Motor neuron (in vitro differentiated cells): ENCODE measurements around the gene ABL1. TPM values are rescaled to one million over a fixed set of nuclear protein-coding genes. Genes with fewer than 3 reads are reported as not detected.
"Not testable (repeated sequence)": the region's sequence is repeated elsewhere in the genome, so short reads cannot be mapped to it uniquely, and the experiment has no call there.

Experiments used
- ATAC-seq, 8 experiments: fragments of 200-7000 bp; cut with Tn5 transposase; replicated peaks in 6 of 8; 2 replicates each; pipeline ENCODE4 v1.8.0; 2021; ENCODE audit warnings: mild to moderate bottlenecking in 8 of 8, moderate library complexity in 8 of 8
- H3K27ac ChIP-seq, 2 donors: fragments of 250-450 bp; sonication (Bioruptor Pico); 2 replicates each; pipeline ENCODE4 v1.9.0; 2021; ENCODE audit warnings: antibody characterized with exemption in 2 of 2, mild to moderate bottlenecking in 2 of 2, moderate library complexity in 1 of 2
- H3K4me1 ChIP-seq, 2 donors: fragments of 250-450 bp; sonication (Bioruptor Pico); replicated peaks in 1 of 2; 2 replicates each; pipeline ENCODE4 v1.6.1; 2021; ENCODE audit warnings: antibody characterized with exemption in 2 of 2, mild to moderate bottlenecking in 2 of 2, moderate library complexity in 1 of 2
- H3K4me3 ChIP-seq, 5 donors: fragments of 250-450 bp; sonication (Bioruptor Pico); 2 replicates each; pipeline ENCODE4 v1.9.0; 2021; ENCODE audit warnings: antibody characterized with exemption in 5 of 5, mild to moderate bottlenecking in 5 of 5, moderate library complexity in 4 of 5
- WGBS, 10 experiments: fragments of 450-650 bp; shearing (Covaris generic); methylation state at CpG; one replicate each; pipeline ENCODE4 v1.0.0; 2022; 5-methylcytosine and 5-hydroxymethylcytosine counted together
- in situ Hi-C, 9 experiments: fragments of 400-800 bp; cut with MboI; loops; one replicate each; pipeline ENCODE4 v1.15.0; 2021; ENCODE audit warnings: low sequenced_read_pairs in 9 of 9, low pct_unique_long_range_greater_than_20kb in 2 of 9; ENCODE audit not compliant: unreplicated experiment in 9 of 9
- total RNA-seq, 8 experiments: library from RNA; unstranded; fragments of 300-600 nt; gene quantifications; 2 replicates each; pipeline versions ENCODE4 v1.2.3 to v1.2.4, GENCODE V29; 2022

Gene ABL1
- total RNA-seq, result 10 to 100 TPM; 20.7 to 68.1 (median 33.2) TPM

GRCh38 chr9:130834371-130835336 is at the start of gene ABL1:
ABL1 (plus strand) TSS chr9:130835254; CDS start chr9:130835447, 193 bp downstream.
- H3K4me1 ChIP-seq, result peaks cover 40 to 46% of the 10 kb centered on the region in 2 donors
- in situ Hi-C loops, result loop anchor here in 2 of 9 experiments (25.0 kb wide), 1 partner anchor 122 kb away; no protein-coding TSS in a partner anchor
- peak within 1 kb of the TSS; percentile 85 to 87 for H3K27ac ChIP-seq
- WGBS, 10 experiments, result 5 to 58% (median 17%) methylated on average over 1 to 16 of the region's 78 CpGs
- H3K4me3 ChIP-seq, result peak within 1 kb of the TSS; percentile 60 to 86 (median 74)
- peak; percentile 66 to 89 (median 82) for ATAC-seq

DNA sequence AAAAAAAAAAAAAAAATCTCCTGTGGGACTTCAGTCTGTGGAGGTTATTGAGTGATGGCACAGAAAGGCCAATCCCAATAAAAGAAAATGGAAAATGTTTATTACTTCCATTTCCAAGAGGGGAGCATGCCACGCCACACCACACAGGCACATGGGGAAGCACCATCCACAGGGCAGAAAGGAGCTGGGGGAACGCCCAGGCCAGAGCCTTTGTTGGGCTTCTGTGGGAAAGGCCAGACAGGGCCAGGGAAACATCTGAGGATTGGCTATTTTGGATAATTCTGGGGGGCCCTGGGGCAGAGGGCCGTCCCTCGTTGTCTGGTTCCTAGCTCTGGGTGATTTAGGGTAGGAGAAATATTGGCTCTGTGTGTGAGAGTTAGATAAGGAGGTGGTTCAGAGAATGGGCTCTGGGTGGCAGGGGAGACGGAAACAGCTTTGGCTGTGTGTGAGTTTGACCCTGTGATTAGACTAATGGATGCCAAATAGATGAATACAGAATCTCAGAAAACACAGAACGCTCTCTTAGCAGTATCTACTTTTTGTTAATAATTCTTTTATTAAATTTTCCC is 49.0 kb upstream of the ABL1 start:
- in situ Hi-C loops, result no loop called here

GRCh38 chr9:130786526-130786925 is 48.5 kb upstream of the ABL1 start:
- WGBS, 10 experiments, result 72 to 100% (median 98%) methylated on average over 1 to 4 of the region's 4 CpGs; no CpG with 5 or more reads in 1 of the 10 experiments

More for the DNA sequence above, 49.0 kb upstream of the ABL1 start:
- 40 to 100% (median 90%) methylated on average over 1 to 4 of the region's 6 CpGs; no CpG with 5 or more reads in 2 of the 10 experiments for WGBS, 10 experiments
- Histone ChIP-seq H3K4me1 (peaks cover 4 to 10% of the 10 kb centered on the region in 2 donors), H3K4me3 (no peak overlapping the region), H3K27ac (peak overlapping the region in 1 of 2 donors; percentile 25)
- ATAC-seq, result no peak

GRCh38 chr9:130789747-130790672 is 45.0 kb upstream of the ABL1 start:
- Histone ChIP-seq H3K4me1 (no peaks in the 10 kb centered on the region), H3K27ac (peak overlapping the region in 1 of 2 donors; percentile 11), H3K4me3 (no peak overlapping the region)
- in situ Hi-C loops, result no loop called here
- ATAC-seq, result no peak
- 83 to 100% (median 96%) methylated on average over 2 to 6 of the region's 7 CpGs for WGBS, 10 experiments

More at GRCh38 chr9:130786526-130786925, 48.5 kb upstream of the ABL1 start:
- Histone ChIP-seq H3K4me1 (peaks cover 0 to 5% of the 10 kb centered on the region in 2 donors), H3K27ac (peak overlapping the region in 1 of 2 donors; percentile 38), H3K4me3 (no peak overlapping the region)
- ATAC-seq, result no peak
- in situ Hi-C loops, result no loop called here

GRCh38 chr9:130791303-130791894 is 43.7 kb upstream of the ABL1 start:
- H3K27ac ChIP-seq, result peak overlapping the region in 1 of 2 donors; percentile 14
- in situ Hi-C loops, result no loop called here
- ATAC-seq, result no peak
- no peak overlapping the region for H3K4me3 ChIP-seq
- H3K4me1 ChIP-seq, result no peaks in the 10 kb centered on the region
- WGBS, 10 experiments, result 72 to 100% (median 85%) methylated on average over 1 to 7 of the region's 7 CpGs

DNA sequence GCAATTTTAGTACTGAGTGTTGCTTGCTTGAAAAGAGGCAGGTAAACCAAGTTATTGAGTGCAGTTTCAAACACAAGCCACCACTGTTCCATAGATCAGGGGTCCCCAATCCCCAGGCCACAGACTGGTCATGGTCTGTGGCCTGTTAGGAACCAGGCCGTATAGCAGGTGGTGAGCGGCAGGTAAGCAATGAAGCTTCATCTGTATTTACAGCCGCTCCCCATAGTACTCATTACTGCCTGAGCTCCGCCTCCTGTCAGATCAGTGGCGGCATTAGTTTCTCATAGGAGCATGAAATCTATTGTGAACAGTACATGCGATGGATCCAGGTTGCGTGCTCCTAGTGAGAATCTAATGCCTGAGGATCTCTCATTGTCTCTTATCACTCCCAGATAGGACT is 41.5 kb upstream of the ABL1 start:
- H3K4me3 ChIP-seq, result no peak overlapping the region
- in situ Hi-C loops, result no loop called here
- no peaks in the 10 kb centered on the region for H3K4me1 ChIP-seq
- H3K27ac ChIP-seq, result no peak overlapping the region
- no peak for ATAC-seq
- WGBS, 10 experiments, result 75 to 100% (median 94%) methylated on average over 1 to 7 of the region's 7 CpGs; no CpG with 5 or more reads in 5 of the 10 experiments

DNA sequence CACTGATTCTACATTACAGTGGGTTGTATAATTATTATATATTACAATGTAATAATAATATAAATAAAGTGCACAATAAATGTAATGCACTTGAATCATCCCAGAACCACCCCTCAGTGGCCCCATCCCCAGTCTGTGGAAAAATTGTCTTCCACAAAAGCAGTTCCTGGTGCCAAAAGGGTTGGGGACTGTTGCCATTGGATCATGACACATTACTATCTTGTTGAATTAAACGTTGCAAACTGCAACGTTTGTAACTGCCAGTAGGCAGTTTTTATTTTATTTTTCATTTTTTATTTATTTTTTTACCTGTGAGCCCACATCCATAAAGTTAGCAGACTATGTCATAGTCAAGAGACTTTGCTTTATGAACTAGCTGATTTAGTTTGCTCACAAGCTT is 41.0 kb upstream of the ABL1 start:
- in situ Hi-C loops, H3K4me1 ChIP-seq, H3K4me3 ChIP-seq, ATAC-seq, H3K27ac ChIP-seq: not testable (repeated sequence)
- 0 to 93% (median 42%) methylated on average over 2 of the region's 2 CpGs; no CpG with 5 or more reads in 6 of the 10 experiments for WGBS, 10 experiments

DNA sequence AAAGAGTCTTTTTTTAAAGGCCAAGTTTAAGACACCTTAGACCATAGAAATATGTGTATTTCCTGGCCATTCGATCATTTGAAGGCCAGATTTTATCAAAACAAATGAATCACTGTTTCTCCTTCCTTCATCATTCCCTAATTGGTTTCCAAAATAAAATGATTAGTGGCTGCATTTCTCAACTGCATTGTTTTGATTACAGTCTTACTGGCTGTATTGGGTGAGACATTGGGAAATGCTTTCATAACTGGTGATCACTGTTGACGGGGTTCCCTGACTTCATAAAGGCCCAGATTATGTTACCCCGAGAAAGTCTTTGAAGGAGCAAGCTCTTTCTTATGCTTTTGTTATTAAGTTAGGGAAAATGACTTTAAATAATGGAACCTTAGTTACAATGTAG is 40.6 kb upstream of the ABL1 start:
- in situ Hi-C loops, H3K4me1 ChIP-seq, H3K4me3 ChIP-seq: not testable (repeated sequence)
- WGBS, 10 experiments, result 40 to 100% (median 84%) methylated on average over 1 to 2 of the region's 3 CpGs; no CpG with 5 or more reads in 4 of the 10 experiments
- ATAC-seq, result peak in 1 of 8 experiments; percentile 49
- peak overlapping the region in 1 of 2 donors; percentile 14 for H3K27ac ChIP-seq

DNA sequence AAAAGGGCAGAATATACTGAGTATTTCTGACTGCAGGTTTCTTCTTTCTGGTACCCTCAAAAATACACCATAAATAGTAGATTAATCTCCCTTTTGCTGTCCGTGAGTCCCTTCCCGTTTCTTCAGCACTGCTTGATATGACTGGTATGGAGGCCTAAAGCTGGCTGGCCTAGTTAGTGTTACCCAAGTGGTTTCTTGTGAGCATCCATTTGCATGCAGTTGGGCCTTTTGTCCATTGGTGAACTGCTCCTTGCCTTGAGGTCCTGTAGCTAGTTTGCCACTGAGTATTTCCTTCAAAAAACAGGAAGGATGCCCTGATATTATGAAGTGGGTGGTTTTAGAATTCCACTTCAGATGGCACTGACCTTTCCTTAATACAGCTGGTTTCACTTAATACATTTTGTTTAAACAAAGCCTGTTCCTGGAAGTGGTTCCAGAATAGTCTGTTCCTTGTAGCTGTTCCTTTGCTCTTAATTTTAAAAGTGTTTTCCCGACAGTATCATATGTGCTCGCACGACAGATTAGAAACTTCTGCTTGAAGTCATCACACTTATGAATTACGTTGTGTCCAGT is 40.0 kb upstream of the ABL1 start:
- no peak overlapping the region for H3K4me3 ChIP-seq
- ATAC-seq, result peak in 1 of 8 experiments; percentile 48
- H3K27ac ChIP-seq, result peak overlapping the region in 1 of 2 donors; percentile 14
- in situ Hi-C loops, result no loop called here
- no peaks in the 10 kb centered on the region for H3K4me1 ChIP-seq
- 17 to 96% (median 90%) methylated on average over 4 to 6 of the region's 6 CpGs; no CpG with 5 or more reads in 1 of the 10 experiments for WGBS, 10 experiments

DNA sequence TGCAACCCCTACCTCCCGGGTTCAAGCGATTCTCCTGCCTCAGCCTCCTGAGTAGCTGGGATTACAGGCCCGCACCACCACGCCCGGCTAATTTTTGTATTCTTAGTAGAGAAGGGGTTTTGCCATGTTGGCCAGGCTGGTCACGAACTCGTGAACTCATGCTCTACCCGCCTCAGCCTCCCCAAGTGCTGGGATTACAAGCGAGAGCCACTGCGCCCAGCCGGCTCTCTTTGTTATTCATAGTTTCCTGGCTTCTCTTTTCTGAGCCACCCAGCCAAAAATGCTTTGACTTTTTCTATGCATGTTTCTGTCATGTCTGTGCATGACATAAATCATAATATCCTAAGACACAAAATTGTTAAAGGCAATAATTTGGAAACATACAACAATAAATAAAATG is 31.9 kb upstream of the ABL1 start:
- WGBS, 10 experiments, result 40 to 96% (median 79%) methylated on average over 2 to 10 of the region's 11 CpGs; no CpG with 5 or more reads in 3 of the 10 experiments
- ATAC-seq, in situ Hi-C loops: not testable (repeated sequence)

DNA sequence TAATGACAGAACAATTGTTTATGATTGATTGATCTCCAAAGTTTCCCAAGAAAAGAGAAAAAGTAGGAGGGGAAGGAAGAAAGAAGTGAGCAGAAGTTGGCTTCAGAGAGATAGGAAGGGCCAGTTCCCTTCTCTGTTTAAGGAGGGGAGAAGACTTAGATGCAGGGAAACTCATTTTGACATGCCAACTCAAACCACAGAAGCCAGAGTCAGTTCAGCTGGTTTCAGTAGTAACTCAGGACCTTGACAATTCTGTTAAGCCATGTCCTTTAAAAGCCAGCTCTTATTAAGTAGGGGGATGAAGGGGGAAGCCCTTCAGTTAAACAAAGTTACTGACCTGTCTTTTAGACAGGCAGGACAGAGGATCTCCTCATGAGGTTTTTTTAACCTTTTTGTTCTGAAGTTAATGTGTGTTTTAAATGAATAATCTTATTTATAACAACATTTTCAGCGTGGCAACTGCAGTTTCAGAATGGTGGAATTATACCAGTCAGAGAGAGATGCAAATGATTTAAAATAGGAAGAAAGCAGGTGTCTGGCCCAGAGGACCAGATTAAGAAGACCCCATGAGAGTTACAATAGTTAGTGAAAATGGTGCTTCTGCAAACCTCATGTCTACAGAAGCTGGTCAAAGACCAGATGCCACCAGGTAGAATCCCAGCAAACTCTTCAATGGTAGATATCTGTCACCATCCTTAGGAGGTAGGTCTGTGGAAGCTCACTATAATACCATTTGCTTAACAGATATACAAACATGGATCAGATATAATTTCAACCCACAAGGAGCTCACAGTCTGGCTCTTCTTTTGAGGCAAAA is 29.3 kb upstream of the ABL1 start:
- 43 to 83% (median 80%) methylated on average over 1 of the region's 1 CpG; no CpG with 5 or more reads in 5 of the 10 experiments for WGBS, 10 experiments
- Histone ChIP-seq H3K4me3 (no peak overlapping the region), H3K27ac (peak overlapping the region in 1 of 2 donors; percentile 31), H3K4me1 (no peaks in the 10 kb centered on the region)
- in situ Hi-C loops, result no loop called here
- ATAC-seq, result no peak

More for the DNA sequence above, 31.9 kb upstream of the ABL1 start:
- peak overlapping the region in 1 of 2 donors; percentile 53 for H3K27ac ChIP-seq
- H3K4me1 ChIP-seq, H3K4me3 ChIP-seq: not testable (repeated sequence)
